ENCODE measurements around the gene NUCKS1.

DNA sequence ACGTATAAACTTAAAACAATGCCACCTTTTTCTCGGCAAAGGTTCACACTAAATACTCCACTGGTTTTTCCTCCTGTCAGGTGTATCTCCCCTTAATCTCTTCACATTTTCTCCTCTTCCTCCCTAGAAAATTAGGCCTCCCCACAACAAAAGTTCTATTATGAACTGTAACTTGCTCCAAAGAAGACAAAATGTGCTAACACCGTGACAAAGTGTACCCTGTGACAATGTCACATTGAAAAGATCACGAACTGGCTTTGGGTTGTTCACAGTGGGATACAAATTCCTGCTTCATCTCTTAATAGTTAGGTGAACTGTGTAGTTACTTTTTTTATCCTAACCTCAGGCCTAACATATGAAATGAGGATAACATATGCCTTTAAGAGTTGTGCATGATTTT lies 6.0 kb downstream of the NUCKS1 start:
- TF ChIP-seq, protein P1, sequence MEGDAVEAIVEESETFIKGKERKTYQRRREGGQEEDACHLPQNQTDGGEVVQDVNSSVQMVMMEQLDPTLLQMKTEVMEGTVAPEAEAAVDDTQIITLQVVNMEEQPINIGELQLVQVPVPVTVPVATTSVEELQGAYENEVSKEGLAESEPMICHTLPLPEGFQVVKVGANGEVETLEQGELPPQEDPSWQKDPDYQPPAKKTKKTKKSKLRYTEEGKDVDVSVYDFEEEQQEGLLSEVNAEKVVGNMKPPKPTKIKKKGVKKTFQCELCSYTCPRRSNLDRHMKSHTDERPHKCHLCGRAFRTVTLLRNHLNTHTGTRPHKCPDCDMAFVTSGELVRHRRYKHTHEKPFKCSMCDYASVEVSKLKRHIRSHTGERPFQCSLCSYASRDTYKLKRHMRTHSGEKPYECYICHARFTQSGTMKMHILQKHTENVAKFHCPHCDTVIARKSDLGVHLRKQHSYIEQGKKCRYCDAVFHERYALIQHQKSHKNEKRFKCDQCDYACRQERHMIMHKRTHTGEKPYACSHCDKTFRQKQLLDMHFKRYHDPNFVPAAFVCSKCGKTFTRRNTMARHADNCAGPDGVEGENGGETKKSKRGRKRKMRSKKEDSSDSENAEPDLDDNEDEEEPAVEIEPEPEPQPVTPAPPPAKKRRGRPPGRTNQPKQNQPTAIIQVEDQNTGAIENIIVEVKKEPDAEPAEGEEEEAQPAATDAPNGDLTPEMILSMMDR (conservative IDR thresholded peaks at IDR 0.05 in 1 of 2, IDR thresholded peaks at IDR 0.05 in 1 of 2; ENCODE audit: extremely low read depth in 1 of 2, insufficient read depth in 1 of 2, low read depth in 1 of 2, low read length in 2 of 2): no peak
- TF ChIP-seq EZH2 (IDR thresholded peaks at IDR 0.05; ENCODE audit: borderline replicate concordance, low read length): no peak
